HG02571 (cell line): ENCODE results near the gene SLAMF1.
"Not testable (repeated sequence)": the region's sequence is repeated elsewhere in the genome, so short reads cannot be mapped to it uniquely, and the experiment has no call there.

Source experiments
- ATAC-seq: cut with Tn5 transposase; IDR thresholded peaks from one replicate; pipeline ENCODE4 v1.9.1; 2021; ENCODE audit warnings: mild to moderate bottlenecking, moderate library complexity; ENCODE audit not compliant: unreplicated experiment

SLAMF1 gene

GRCh38 chr1:160640359-160641123 is 6.3 kb downstream of the SLAMF1 start:
- no peak for ATAC-seq

GRCh38 chr1:160639652-160640051 is 7.2 kb downstream of the SLAMF1 start:
- ATAC-seq: no peak

- ATAC-seq: no peak
Observed at GRCh38 chr1:160638926-160639325, 7.9 kb downstream of the SLAMF1 start.

GRCh38 chr1:160638540-160638857 is 8.3 kb downstream of the SLAMF1 start:
- no peak for ATAC-seq

- no peak for ATAC-seq
Observed at GRCh38 chr1:160637821-160638539, 8.9 kb downstream of the SLAMF1 start.

- ATAC-seq: no peak
Observed at GRCh38 chr1:160637065-160637464, 9.8 kb downstream of the SLAMF1 start.

GRCh38 chr1:160636547-160636946 is 10.3 kb downstream of the SLAMF1 start:
- ATAC-seq: no peak

GRCh38 chr1:160636076-160636475 is 10.8 kb downstream of the SLAMF1 start:
- ATAC-seq: no peak

GRCh38 chr1:160634543-160635491 is 12.0 kb downstream of the SLAMF1 start:
- ATAC-seq: no peak

- ATAC-seq: no peak
Observed at GRCh38 chr1:160633330-160633903, 13.4 kb downstream of the SLAMF1 start.

GRCh38 chr1:160631983-160632625 is 14.7 kb downstream of the SLAMF1 start:
- ATAC-seq: no peak

GRCh38 chr1:160630523-160631451 is 16.1 kb downstream of the SLAMF1 start:
- no peak for ATAC-seq

GRCh38 chr1:160629286-160630210 is 17.3 kb downstream of the SLAMF1 start:
- ATAC-seq: no peak

GRCh38 chr1:160628799-160629263 is 18.0 kb downstream of the SLAMF1 start:
- no peak for ATAC-seq

- not testable (repeated sequence) for ATAC-seq
Observed at GRCh38 chr1:160627677-160628289, 19.1 kb downstream of the SLAMF1 start.

GRCh38 chr1:160626509-160627342 is 20.1 kb downstream of the SLAMF1 start:
- no peak for ATAC-seq
